H1 (cell line): ENCODE data around the gene ATP9B. TPM values are rescaled to one million over a fixed set of nuclear protein-coding genes. Genes with fewer than 3 reads are reported as not detected.

ENCODE experiments used
- BRCA1 ChIP-seq: IDR thresholded peaks from 2 replicates; pipeline ENCODE4 v1.6.1; 2012; ENCODE audit warnings: low read depth, low read length, improper control_type of control experiment
- polyA plus RNA-seq, 7 experiments: library from polyadenylated mRNA; depleted of rRNA in 3 of 7; stranded (reverse) in 5 of 7; unstranded in 2 of 7; fragments of >200 nt in 5 of 7; fragments of 200-250 nt in 2 of 7; gene quantifications; 1 replicate in 5 of 7; 2 replicates in 1 of 7; 4 replicates in 1 of 7; pipeline versions ENCODE4 v1.2.1 to v1.2.3, GENCODE V29; 2011 to 2013; ENCODE audit warnings: missing spikeins in 2 of 7, mixed read lengths in 2 of 7
- total RNA-seq: library from RNA; stranded (reverse); fragmentation: NEBNext Ultra II Directional; extraction: Animal tissue kit (Norgen Biotek cat#: 25700); gene quantifications from 2 replicates; pipeline ENCODE4 v1.2.1, GENCODE V29; 2021

The ATP9B gene
- total and polyA plus RNA-seq, 2 of the 8 experiments (the other 6 are each of a cell fraction or from before 2014, with no cell fraction given): 15.1 to 21.7 TPM

- TF ChIP-seq BRCA1: no peak
- TF ChIP-seq, all 59 proteins: peak for 0
Observed at GRCh38 chr18:79227621-79228020, 158.4 kb downstream of the ATP9B start (continued).
